Fibroblast of the aortic adventitia (primary cell): ENCODE measurements around the gene ADAMTSL2. TPM values are rescaled to one million over a fixed set of nuclear protein-coding genes. Genes with fewer than 3 reads are reported as not detected.

Source experiments
- DNase-seq: peaks from one replicate; pipeline ENCODE4 v3.0.0-alpha.2; 2010; ENCODE audit warnings: low read depth
- H3K4me3 ChIP-seq: 2 replicates; pipeline ENCODE4 v1.5.1; 2011; ENCODE audit warnings: low read depth, mild to moderate bottlenecking, control low read depth, low read length, moderate library complexity
- CTCF ChIP-seq: IDR thresholded peaks from 2 replicates; pipeline ENCODE4 v1.5.1; 2011; ENCODE audit warnings: mild to moderate bottlenecking, low read length, control low read depth, inconsistent platforms; ENCODE audit not compliant: insufficient read depth
- total RNA-seq: library from RNA; depleted of rRNA; stranded (reverse); fragments of >200 nt; gene quantifications from 2 replicates; pipeline ENCODE4 v1.2.3, GENCODE V29; 2012; ENCODE audit warnings: low replicate concordance

ADAMTSL2 gene
- total RNA-seq, 1 donor, result not detected

DNA sequence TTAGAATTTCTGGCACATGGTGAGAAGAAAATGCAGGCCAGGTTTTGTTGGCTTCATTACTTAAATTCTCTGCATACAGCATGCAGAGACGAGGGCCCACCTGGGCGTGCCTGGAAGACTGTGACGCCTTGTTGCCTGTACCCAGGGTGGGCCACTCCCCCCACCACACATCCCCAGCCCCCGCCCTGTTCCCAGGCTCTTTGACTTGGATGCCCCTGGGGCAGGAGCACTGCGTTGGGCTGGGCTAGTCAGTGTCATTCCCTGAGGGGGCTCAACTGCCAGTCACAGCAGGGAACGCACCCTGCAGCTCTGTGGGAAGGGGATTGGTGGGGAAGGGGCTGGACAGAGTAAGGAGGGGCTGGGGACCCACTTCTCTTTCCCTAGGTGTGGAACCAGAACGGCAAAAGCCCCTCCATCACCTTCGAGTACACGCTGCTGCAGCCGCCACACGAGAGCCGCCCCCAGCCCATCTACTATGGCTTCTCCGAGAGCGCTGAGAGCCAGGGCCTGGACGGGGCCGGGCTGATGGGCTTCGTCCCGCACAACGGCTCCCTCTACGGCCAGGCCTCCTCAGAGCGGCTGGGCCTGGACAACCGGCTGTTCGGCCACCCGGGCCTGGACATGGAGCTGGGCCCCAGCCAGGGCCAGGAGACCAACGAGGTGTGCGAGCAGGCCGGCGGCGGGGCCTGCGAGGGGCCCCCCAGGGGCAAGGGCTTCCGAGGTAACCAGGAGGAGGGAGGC, 19.6 kb downstream of the ADAMTSL2 start:
- H3K4me3 ChIP-seq, result no peak overlapping the region
- no peak for DNase-seq
- no peak for TF ChIP-seq CTCF

DNA sequence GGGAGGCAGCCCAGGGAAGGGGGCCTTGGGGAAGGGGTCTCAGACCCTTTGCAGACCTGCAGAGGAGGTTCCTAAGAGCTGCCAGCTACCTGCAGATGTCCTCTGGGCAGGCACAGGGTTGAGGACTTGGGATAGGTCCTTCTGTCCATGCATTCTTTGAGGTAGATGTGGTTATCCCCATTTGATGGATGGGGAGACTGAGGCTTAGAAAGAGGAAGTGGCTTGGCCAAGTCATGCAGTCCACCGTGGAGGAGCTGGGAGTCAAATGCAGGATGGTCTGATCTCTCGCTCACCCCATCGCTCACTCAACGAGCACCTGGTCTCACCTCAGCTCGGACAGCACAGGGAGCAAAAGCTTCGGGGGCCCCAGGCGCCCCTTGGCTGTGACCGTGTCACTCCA, 20.2 kb downstream of the ADAMTSL2 start:
- TF ChIP-seq CTCF, result no peak
- no peak for DNase-seq
- H3K4me3 ChIP-seq, result no peak overlapping the region

DNA sequence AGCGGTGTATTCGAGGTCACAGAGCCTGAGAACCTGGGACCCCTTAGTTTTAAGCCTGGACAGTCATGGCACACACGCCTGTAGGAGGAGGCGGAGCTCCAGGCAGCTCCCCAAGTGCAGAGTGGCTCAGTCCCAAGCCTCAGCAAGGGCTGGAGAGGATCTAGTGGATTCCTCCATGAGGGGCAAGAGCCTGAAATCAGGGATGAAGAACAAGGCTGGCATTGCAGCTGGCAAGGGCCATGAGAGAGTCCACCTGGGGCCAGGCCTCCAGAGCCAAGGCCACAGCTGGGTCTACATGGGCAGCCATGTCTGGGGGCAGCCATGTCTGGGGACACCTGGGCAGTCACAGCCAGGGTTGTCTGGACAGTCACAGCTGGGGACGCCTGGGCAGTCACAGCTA, 21.9 kb downstream of the ADAMTSL2 start:
- no peak for DNase-seq
- TF ChIP-seq CTCF, result no peak
- no peak overlapping the region for H3K4me3 ChIP-seq

DNA sequence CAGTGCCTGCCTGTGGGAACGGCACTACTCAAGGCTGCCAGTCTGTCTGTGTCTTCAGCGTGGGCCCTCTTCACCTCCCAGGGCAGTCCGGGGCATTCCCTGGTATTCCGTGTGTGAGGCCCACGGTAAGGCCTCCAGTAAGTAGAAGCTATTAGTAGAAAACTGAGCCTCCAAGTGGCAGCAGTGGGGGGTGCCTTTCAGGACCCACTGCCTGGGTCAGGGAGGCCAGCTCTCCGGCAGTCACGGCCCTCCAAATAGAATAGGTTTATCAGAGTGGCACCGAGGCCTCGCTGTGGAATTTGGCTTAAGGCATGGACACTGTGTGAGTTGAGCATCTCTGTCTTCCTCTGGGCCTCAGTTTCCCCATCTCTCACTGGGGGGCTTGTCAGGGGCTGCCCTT, 23.1 kb downstream of the ADAMTSL2 start:
- DNase-seq, result no peak
- TF ChIP-seq CTCF, result no peak
- no peak overlapping the region for H3K4me3 ChIP-seq

DNA sequence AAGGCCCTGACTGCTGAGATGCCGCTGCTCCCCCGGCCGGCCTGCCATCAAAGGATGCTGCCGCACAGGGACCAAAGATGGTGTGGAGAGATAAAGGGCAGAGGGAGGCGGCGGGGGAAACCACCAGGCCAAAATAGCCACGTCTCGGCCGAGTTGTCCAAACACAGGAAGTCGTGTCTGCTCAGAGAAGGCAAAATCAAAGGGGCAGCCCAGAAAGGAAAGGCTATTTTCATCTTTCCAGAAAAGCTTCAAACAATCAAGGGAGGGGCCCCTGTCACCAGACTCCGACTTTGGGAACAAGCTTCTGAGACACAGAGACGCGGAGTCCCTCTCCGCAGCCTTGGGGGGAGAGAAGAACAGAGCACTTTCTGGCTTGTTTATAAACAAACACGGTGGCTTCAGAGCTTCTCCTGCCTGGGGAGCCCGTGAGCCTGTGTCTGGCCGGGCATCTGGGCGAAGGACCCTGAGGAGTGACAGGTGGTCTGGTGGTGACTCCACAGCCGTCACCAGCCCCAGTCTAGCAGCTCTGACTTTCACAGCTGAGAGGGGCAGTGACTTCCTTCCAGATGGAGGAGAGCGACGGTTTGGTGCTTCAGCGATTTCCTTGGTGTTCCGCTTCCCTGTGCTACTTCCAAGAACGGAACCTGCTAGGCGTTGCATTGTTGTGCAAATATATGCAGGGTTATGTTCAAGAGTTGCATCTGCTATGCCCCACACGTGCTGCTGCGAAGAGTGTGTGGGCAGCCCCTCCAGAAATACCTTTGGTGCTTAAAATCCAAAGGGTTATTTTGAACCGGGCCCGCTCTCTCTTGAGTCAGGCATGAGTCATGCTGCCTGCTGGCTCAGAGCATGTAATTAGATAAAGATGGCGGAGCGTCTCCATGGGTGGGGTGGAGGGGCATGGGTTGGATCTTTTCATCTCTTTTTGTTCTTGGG, 24.0 kb downstream of the ADAMTSL2 start:
- no peak for TF ChIP-seq CTCF
- peak; percentile 77 for DNase-seq
- no peak overlapping the region for H3K4me3 ChIP-seq

- DNase-seq, result peak; percentile 43
- no peak for TF ChIP-seq CTCF
- H3K4me3 ChIP-seq, result no peak overlapping the region
Observed at GRCh38 chr9:133560311-133560710, 25.8 kb downstream of the ADAMTSL2 start.
